NCI-H1105 (cell line): ENCODE results near the gene CRYBG3.
A peak's percentile ranks its signal among the peaks of the same experiment; 100 is the strongest.
"Not testable (repeated sequence)": the region's sequence is repeated elsewhere in the genome, so short reads cannot be mapped to it uniquely, and the experiment has no call there.

ENCODE experiments used
- DNase-seq: peaks from one replicate; lab custom pipeline; 2025; lab: John Stamatoyannopoulos, UW

Gene CRYBG3

DNA sequence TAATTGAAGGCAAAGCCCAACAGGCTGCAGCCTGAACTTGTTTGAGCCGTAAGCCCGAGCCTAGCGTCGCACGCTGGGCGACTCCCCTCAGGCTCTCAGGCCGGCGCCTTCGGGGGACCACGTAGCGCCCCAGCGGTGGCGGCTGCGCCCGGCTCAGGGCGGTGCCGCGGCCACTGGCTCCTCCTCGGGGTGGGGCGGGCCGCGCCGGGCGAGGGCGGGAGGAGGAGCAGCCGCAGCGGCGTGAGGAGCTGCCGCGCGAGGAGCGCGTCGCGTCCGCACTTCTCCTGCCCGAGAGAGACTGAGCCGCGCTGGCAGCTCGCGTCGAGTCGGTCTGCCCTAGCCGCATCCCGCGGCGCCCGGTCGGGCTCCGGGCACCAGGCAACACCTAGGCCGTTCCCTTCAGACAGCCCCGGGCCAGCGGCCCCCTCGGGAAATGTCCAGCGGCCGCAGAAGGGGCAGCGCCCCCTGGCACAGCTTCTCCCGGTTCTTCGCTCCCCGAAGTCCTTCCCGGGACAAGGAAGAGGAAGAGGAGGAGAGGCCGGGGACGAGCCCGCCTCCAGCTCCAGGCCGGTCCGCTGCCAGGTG, at the start of gene CRYBG3:
CRYBG3 (plus strand) TSS at position 238 of the 585 bp plus-strand sequence; CDS start at position 434, 196 bp downstream.
- peak; percentile 80 for DNase-seq

- DNase-seq = no peak
Observed at GRCh38 chr3:97772926-97773325, 48.9 kb upstream of the CRYBG3 start.

DNA sequence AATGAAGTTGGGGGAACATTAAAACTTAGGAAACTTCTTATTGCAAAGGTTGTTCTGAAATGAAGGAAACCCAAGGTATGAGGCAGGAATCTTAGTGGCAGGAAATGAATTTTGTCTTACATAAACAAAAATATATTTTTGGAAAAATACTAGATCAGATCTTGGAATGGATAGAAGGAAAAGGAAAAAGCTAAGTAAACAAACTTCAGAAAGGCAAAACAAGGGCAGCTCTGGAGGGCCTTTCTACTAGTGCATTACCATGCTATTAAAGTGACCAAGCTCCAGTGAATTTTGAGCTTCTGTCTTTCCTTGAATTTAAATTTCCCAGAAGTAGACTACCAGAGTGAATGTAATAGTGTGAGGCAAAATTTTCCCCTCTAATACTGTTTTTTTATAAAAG, 43.7 kb upstream of the CRYBG3 start:
- DNase-seq = no peak

DNA sequence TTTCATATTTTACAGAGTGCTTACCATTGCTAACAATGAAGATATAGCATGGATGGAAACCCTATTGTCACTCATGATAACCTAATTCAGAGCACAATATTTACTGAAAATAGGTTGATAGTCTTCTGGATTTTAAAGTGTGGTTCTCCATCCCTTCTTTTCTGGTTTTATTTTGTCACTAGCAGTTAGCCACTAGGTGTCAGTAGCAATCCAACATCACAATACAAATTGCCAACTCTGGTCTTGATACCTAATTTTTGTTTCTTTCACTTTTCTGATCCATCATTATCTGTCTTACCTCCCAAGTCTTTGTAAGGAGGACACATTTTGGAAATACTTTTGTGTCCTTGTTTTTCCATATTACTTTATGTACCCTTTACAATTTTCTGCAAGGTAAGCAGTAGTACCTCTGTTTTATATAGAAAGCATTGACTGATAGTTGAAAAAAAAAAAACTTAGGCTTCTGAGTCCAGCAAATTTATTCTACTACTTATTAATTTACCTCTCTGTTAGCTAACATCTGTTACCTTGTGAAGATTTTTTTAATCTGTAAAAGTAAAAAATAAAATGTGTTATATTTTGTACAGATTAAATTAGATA, 28.3 kb upstream of the CRYBG3 start:
- peak; percentile 27 for DNase-seq

DNA sequence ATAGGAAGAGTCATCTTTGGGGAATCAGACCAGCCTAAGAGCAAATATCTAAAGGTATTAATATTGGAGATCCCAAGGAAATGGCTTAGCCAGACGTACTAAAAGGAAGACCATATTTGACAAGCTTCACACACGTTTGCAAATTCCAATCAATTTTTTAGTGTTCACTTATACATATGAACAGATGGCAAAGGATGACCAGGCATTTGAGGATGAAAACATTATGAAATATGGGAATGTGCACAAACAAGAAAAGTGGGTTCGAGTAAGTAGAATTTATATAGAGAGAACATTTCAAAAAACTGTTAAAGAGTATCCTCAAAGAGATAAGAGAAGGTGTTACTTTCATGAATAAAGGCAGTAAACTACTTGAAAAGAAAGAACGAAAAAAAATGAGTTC, 25.9 kb upstream of the CRYBG3 start:
- no peak for DNase-seq

DNA sequence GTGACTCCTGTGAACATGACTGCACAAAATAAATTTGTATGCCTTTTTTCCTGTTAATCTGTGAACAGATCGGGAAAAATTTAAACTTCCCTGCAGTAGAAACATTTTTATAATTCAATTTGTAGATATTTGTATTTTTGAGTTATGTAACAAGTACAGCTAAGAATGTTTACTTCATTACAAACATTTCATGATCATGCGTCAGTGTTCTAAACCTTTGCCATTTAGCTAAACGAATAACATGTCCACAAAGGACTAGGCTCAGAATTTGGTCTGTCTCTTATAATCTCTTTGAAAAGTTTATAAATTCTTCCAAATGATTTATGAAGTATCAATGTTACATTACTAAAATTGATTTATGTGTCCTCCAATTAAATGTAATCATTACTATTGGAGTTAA, 17.3 kb upstream of the CRYBG3 start:
- DNase-seq = no peak

DNA sequence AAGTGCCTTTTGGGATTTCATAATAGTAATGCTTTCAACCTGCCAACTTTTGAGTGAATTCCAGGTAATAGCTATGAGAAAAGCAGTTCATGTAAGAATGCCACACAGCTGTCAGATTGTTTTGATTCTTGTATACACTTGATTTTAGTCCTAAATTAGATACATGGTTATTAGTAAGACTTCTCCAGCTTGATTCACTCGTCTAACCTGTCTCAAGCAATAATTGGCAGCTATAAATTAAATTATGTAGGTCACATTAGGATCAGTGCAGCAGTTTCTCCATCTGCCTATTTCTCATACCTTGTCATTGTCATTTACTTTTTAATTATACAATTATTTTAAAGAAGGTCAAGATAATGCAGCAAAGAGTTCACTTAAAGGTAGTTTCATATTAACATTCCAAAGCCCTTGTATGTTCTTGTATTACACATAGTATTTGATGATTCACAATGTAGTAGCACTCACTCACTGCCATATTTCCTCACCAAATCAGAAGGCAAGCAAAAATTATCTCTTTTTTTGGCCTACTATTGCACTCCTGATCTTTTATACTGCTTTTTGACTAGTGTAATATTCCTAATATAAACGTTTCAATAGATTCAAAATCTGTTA, 10.9 kb upstream of the CRYBG3 start:
- DNase-seq = no peak

GRCh38 chr3:97815149-97815917, 6.5 kb upstream of the CRYBG3 start:
- DNase-seq = no peak

DNA sequence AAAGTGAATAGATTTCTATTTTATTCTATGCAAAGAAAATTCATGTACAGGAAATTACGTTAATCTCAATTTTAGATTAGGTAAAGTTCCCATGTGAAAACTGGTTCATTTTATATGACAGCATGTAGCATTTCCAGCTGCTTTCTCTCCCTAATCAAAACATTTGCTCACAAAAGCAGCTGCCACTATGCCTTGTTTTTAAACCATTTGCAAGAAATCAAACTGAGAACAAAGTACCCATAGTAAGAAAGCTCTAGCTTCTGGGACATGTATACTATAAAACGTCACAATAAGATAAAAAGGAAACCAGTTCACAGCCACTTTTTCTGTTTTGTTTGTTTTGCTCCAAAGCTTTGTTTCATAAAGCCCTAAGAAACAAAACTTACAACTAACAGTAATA, 5.0 kb upstream of the CRYBG3 start:
- DNase-seq = no peak

- DNase-seq = peak; percentile 92
Observed at GRCh38 chr3:97817965-97818364, 3.8 kb upstream of the CRYBG3 start.

DNA sequence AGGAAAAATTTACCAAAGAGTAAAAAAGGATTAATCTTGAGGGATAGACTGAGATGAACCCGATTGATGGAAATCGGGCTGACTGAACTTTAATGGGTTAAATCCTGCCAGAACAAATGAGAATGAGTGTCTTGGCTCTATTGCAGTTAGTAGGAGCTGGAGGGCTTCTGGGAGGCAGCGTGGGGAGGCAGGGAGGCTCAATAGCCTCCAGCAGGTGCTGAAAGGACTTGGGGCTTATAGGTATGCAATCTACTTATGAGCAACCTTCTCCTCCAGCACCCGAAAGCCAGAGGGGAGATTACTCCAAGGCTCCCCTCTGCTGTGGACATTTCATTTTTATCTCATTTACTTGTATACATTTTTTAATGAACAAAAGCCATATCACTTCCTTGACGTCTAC, 1.0 kb upstream of the CRYBG3 start:
- no peak for DNase-seq

DNA sequence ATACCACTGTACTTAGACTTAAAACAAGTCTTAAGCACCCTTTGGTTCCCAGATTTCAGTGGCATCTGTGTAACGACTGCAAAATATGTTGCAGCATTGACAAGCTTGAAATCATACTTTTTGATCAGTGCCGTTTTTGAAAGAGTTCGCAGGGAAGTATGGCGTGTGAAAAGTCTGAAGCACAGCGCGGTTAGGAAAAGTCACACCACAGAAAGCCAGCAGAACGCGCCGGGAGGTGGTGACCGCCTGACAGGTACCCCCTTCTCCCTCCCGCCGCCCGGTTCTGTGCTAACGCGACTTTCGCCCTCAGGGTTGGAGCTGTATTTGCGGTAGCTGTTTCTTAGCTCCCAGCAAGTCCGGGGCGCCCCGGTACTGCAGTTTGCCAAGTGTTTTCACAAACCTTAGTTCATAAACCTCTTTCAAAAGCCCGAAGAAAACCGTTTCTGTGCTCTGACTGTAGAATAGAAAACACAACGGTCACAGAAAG, 481 bp upstream of the CRYBG3 start:
- no peak for DNase-seq

DNA sequence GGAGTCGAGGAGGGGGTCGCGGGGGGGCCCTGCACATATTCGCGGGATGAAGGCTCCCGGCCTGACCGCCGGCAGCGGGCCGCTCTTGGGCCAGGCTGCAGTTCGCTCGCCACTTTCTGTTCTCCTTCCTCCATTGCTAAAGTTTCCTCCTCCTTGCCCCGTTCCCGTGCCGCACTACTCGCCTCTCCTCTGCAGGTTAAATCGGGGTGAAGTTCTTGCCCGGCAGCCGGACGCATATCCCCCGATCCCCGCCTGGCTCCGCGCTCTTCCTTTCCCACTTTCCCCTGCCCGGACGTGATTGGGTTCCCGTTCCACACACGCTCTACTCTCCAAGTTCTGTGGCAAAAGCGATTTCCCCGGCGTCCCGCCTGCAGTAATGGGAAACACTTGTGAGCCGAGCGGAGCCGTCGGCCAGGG, 556 bp downstream of the CRYBG3 start:
- DNase-seq = no peak

DNA sequence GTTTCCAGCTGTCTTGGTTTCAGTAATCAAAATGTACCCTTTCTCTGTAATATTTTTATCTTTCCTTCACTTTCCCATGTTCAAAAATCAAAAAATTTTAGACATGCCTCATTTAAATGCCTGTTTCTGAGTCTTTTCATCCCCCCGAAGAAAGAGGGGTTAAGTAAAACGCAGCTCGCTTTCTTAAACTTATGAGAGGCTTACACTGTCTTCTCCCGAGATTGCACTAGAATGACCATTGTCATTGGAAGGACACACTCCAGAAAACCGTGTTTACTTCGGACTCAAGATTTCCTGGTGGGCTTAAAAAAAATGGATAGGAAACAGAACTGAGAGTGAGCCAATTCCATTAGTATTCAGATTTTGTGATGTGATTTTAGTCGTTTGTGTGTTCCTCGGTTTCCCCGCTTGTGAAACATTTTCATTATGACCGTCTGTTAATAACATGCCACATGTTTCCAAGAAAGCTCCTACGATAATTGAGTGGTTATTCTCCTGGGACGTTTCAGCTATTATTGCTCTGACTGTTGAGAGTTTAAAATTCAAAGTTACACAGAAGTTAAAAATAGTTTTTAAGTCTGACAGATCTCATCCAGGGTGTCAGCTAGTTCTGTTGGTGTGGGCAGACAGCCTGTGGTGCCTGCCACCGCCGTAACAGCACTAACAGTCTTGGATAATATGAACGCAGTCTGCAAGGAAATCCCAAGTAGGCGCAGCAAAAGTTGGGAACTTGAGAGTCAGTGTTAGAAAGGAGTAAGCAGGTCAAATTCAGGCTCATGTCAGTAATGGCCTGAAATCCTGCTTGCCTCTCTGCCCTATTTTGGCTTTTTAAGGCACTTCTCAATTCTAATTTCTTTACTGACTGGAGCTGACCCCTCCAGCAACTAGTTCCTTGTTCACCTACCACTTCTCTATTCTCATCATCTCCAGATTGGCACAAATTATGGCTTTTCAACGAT, 1.5 kb downstream of the CRYBG3 start:
- no peak for DNase-seq

- no peak for DNase-seq
Observed at GRCh38 chr3:97825101-97825500, 3.3 kb downstream of the CRYBG3 start.

DNA sequence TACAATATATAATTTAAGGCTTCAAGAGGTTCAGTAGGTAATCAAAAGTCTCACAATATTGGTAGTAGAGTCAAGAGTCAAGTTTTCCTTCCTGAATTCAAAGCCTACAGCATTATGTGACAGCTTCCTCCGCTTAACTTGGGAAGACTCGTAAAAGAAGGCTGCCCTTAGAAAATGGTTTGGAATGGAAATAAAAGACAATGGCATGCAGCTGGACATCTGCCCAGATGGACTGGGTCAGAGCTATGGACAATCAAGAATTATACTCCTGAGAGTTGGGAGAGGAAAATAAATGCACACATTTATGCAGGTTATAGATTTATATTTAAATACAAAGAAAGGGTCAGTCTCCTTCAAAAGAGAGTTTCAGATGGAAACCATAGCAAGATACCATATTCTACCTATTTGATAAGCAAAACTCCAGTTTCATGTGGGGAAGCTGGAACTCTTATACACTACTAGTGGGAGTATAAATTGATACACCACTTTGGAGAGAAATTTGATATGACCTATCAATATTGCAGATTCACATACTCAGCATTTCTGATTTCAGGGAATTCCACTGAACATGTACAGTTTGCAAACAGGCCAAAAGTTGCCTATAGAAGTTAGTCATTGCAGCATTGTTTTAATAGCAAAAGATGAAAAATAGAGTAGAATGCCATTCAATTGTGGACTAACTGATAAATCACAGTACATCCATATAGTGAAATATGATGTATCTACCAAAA, 6.1 kb downstream of the CRYBG3 start:
- DNase-seq = no peak

DNA sequence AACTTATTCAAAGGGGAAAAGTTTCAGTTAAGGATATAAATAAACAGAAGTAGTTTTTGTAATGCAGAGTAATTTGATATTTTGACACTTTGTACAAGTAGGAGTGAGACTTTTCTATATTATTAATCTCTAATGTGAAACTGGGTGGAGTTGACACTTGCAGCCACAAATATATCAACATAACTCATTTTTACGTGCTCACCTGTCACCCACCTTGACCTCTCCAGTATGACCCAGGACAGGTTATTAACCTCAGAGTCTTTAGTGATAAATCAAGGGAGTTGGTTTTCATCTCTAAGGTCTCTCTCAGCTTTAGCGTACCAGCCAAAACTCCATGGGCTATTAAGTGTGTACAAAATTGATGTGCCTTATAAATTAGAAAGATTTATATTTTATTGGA, 7.4 kb downstream of the CRYBG3 start:
- DNase-seq = no peak

- no peak for DNase-seq
Observed at GRCh38 chr3:97830638-97831037, 8.8 kb downstream of the CRYBG3 start.

DNA sequence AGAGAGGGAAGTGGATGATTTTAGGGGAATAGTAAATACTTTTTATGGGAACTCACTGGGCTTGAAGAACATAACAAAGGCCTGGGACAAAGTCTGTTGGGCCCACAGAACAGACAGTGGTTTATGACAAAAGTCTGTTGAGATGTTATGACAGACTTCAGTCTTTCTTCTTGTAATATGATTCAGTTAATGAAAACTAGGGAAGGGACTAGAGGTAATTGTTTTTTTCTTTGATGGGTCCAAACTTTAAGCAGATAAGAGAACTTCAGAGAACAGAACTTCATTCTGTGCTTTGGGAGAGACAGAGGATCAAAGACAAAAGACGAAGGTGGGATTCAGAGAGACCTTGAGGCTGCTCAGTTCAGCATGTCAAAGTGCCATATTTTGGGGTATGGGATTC, 9.3 kb downstream of the CRYBG3 start:
- no peak for DNase-seq

GRCh38 chr3:97833184-97833583, 11.4 kb downstream of the CRYBG3 start:
- DNase-seq = not testable (repeated sequence)

- DNase-seq = no peak
Observed at GRCh38 chr3:97835761-97836160, 13.9 kb downstream of the CRYBG3 start.
